Coronary artery (tissue), 2 donors: ENCODE results near the gene EFCAB12.

Source experiments
- DNase-seq: peaks from one replicate; pipeline ENCODE4 v3.0.0-alpha.2; 2017; ENCODE audit warnings: low spot score
- H3K27ac ChIP-seq, 2 donors: fragments of 200-600 bp; sonication (generic); one replicate each; pipeline ENCODE4 v1.5.1; 2016 to 2019
- H3K4me3 ChIP-seq: fragments of 200-600 bp; sonication (generic); 2 replicates; pipeline ENCODE4 v1.5.1; 2016; ENCODE audit warnings: mild to moderate bottlenecking, moderate library complexity
- CTCF ChIP-seq: fragments of 200-600 bp; sonication (generic); IDR thresholded peaks from one replicate; pipeline ENCODE4 v1.5.1; 2019; ENCODE audit warnings: antibody characterized with exemption

The EFCAB12 gene

GRCh38 chr3:129379582-129380358 is 48.7 kb downstream of the EFCAB12 start:
- no peak for TF ChIP-seq CTCF
- DNase-seq: no peak
- no peak overlapping the region for H3K27ac ChIP-seq
- no peak overlapping the region for H3K4me3 ChIP-seq

- H3K4me3 ChIP-seq: no peak overlapping the region
- no peak for TF ChIP-seq CTCF
- H3K27ac ChIP-seq: no peak overlapping the region
- no peak for DNase-seq
These were observed 49.5 kb downstream of the EFCAB12 start for GRCh38 chr3:129378949-129379348.

GRCh38 chr3:129377615-129378014 is 50.8 kb downstream of the EFCAB12 start:
- DNase-seq: no peak
- no peak overlapping the region for H3K27ac ChIP-seq
- H3K4me3 ChIP-seq: no peak overlapping the region
- no peak for TF ChIP-seq CTCF

GRCh38 chr3:129375099-129375498 is 53.3 kb downstream of the EFCAB12 start:
- H3K4me3 ChIP-seq: no peak overlapping the region
- no peak for DNase-seq
- TF ChIP-seq CTCF: no peak

GRCh38 chr3:129371041-129371826 is 57.2 kb downstream of the EFCAB12 start:
- no peak for DNase-seq
- Histone ChIP-seq H3K4me3 (no peak overlapping the region), H3K27ac (no peak overlapping the region)
- no peak for TF ChIP-seq CTCF

More at GRCh38 chr3:129375099-129375498, 53.3 kb downstream of the EFCAB12 start:
- no peak overlapping the region for H3K27ac ChIP-seq

- DNase-seq: no peak
- Histone ChIP-seq H3K4me3 (no peak overlapping the region), H3K27ac (no peak overlapping the region)
- no peak for TF ChIP-seq CTCF
These were observed 58.0 kb downstream of the EFCAB12 start for GRCh38 chr3:129370248-129370964.
